C4-2B (cell line): ENCODE results near the gene KMT5B.

ENCODE experiments used
- CTCF ChIP-seq: fragments of 450-650 bp; conservative IDR thresholded peaks from 2 replicates; pipeline ENCODE4 v1.5.1; 2017; ENCODE audit warnings: mild to moderate bottlenecking
- ZFX ChIP-seq: fragments of 450-650 bp; IDR thresholded peaks from 2 replicates; pipeline ENCODE4 v1.6.1; 2017

- TF ChIP-seq CTCF (no peak), ZFX (no peak)
These were observed 13.7 kb downstream of the KMT5B start for GRCh38 chr11:68199295-68199987.
